Mucosa of stomach (tissue), 1 donor: ENCODE data around the gene MBD3L4.
"Not testable (repeated sequence)": the region's sequence is repeated elsewhere in the genome, so short reads cannot be mapped to it uniquely, and the experiment has no call there.

Source experiments
- H3K27me3 ChIP-seq: one replicate; pipeline ENCODE4 v1.7.0; 2013; ENCODE audit warnings: mild to moderate bottlenecking, low read length; ENCODE audit not compliant: control insufficient read depth, insufficient read depth
- H3K36me3 ChIP-seq: one replicate; pipeline ENCODE4 v1.7.0; 2013; ENCODE audit warnings: low read length; ENCODE audit not compliant: control insufficient read depth, insufficient read depth
- H3K4me1 ChIP-seq: one replicate; pipeline ENCODE4 v1.7.0; 2013; ENCODE audit warnings: mild to moderate bottlenecking, low read length; ENCODE audit not compliant: control insufficient read depth, insufficient read depth
- H3K4me3 ChIP-seq: one replicate; pipeline ENCODE4 v1.7.0; 2013; ENCODE audit warnings: low read length
- H3K9ac ChIP-seq: one replicate; pipeline ENCODE4 v1.7.0; 2013; ENCODE audit warnings: mild to moderate bottlenecking, low read length, moderate library complexity
- H3K9me3 ChIP-seq: one replicate; pipeline ENCODE4 v1.7.0; 2013; ENCODE audit warnings: mild to moderate bottlenecking, low read length, moderate library complexity; ENCODE audit not compliant: control insufficient read depth
- donor health status: Pancreatic carcinoma.

The MBD3L4 gene

GRCh38 chr19:7028790-7029189 is 11.2 kb downstream of the MBD3L4 start:
- not testable (repeated sequence) for H3K36me3 ChIP-seq, H3K9ac ChIP-seq, H3K4me1 ChIP-seq, H3K9me3 ChIP-seq, H3K4me3 ChIP-seq, H3K27me3 ChIP-seq

- not testable (repeated sequence) for H3K4me3 ChIP-seq, H3K4me1 ChIP-seq, H3K9me3 ChIP-seq, H3K27me3 ChIP-seq, H3K36me3 ChIP-seq, H3K9ac ChIP-seq
Observed at GRCh38 chr19:7021331-7021730, 18.6 kb downstream of the MBD3L4 start, which contains the start of gene MBD3L2B. Gene MBD3L2B, minus strand, starts transcription at chr19:7021431. Its CDS starts 34 bp downstream, at chr19:7021397.

DNA sequence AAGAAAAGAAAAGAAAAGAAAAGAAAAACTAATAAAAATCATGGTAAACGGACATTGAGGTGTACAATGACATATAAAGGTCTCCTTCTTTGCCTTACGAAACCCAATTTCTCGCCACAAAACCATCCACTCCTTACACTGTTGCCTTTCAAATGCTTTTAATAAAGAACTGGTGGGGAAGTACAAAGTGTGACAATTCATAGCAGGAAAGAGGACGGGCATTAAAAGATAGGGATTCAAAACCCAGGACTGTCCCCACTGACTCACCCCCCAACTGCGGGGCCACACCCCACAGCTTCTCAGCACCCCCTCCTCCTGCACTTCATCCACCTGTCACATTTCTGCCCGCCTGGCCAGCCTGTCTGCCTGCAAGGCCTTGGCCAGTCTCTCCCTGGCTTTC is 21.2 kb downstream of the MBD3L4 start:
- no peaks in the 10 kb centered on the region for H3K27me3 ChIP-seq
- H3K36me3 ChIP-seq = no peaks in the 10 kb centered on the region
- H3K4me3 ChIP-seq = no peak overlapping the region
- no peaks in the 10 kb centered on the region for H3K9me3 ChIP-seq
- no peak overlapping the region for H3K9ac ChIP-seq
- H3K4me1 ChIP-seq = no peaks in the 10 kb centered on the region

DNA sequence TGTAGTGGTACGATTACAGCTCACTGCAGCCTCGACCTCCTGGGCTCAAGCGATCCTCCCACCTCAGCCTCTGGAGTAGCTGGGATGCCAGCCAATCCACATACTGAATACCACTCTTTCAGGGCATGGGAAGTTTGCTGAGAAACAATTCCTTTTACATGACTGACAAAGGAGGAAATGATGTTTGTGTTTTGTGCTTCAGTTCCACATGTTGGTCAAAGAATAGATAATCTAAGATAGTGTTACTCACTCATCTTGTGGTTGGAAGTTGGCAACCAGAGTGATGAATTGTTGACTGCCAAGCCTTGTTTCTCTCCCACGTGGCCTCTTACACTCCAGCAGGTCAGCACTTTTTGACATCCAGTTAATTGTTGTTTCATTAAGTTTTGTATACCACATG is 26.3 kb downstream of the MBD3L4 start:
- Histone ChIP-seq H3K9ac (no peak overlapping the region), H3K4me1 (no peaks in the 10 kb centered on the region), H3K27me3 (no peaks in the 10 kb centered on the region), H3K36me3 (no peaks in the 10 kb centered on the region), H3K4me3 (no peak overlapping the region), H3K9me3 (no peaks in the 10 kb centered on the region)

DNA sequence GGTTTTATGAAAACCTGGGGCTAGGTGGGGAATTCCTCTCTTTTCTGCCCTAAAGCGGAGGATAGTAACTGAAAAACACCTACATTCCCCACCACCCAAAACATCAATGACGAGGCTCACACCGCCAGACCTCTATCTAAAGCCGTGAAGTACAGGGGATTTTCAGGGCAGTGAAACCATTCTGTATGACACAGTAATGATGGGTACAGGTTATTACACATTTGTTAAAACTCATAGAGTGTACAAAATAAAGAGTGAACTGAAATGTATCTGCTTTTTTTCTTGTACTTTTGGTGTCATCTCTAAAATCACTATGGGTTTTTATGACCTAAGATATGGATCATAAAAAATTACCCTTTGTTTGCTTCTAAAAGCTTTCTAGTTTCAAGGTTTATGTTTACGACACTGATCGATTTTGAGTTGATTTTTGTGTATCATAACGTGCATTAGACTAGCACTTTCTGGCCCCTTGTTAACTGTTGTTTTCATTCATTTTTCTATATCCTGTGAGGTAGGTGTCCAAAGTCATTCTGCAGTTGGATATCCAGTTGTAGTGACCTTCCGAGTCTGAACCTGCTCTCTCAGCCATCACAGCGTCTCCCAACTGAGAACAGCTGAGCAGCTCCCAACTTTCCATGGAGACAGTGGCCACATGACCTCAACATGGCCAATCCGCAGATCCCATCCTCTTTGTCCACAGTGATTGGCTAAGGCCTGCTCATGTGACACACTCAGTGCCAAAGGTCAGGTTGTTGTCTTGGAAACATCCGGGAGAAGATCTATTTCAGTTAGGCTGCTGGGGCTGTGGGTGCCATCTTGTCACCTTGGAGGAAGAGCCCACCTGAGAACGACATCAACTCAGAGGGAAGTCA is 29.0 kb downstream of the MBD3L4 start:
- Histone ChIP-seq H3K4me1 (no peaks in the 10 kb centered on the region), H3K4me3 (no peak overlapping the region)

DNA sequence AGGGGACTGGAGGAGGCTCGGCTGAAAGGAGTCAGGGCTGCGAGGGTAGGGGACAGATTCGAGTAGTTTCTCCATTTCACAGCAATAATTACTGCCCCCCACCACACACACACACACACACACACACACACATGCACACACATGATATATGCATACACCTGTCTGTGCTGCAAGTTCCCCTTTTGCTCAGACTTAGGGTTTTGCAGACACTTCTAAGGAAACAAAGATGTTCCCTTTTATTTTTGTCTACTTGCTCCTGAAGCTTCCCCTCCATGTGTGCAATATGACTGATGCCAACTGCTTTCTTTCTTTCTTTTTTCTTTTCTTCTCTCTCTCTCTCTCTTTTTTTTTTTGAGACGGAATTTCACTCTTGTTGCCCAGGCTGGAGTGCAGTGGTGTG is 32.1 kb downstream of the MBD3L4 start:
- Histone ChIP-seq H3K9me3 (no peaks in the 10 kb centered on the region), H3K9ac (no peak overlapping the region), H3K27me3 (no peaks in the 10 kb centered on the region), H3K4me3 (no peak overlapping the region), H3K4me1 (no peaks in the 10 kb centered on the region), H3K36me3 (no peaks in the 10 kb centered on the region)

More for the DNA sequence above, 29.0 kb downstream of the MBD3L4 start:
- no peak overlapping the region for H3K9ac ChIP-seq
- no peaks in the 10 kb centered on the region for H3K9me3 ChIP-seq
- H3K27me3 ChIP-seq = no peaks in the 10 kb centered on the region
- no peaks in the 10 kb centered on the region for H3K36me3 ChIP-seq

DNA sequence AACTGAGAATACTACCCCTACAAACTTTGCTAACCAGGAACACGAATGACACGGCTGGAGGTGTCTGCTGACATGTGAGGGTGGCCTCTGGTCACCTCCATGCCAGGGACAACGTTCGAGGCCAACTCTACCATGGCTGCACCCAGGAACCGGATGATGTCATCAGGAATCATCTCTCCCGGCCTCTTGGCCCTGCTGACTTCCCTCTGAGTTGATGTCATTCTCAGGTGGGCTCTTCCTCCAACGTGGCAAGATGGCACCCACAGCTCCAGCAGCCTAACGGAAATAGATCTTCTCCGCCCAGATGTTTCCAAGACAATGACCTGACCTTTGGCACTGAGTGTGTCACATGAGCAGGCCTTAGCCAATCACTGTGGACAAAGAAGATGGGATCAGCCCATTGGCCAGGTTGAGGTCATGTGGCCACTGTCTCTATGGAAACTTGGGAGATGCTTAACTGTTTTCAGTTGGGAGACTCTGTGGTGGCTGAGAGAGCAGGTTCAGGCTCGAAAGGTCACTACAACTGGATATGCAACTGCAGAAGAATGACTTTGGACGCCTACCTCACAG is 33.8 kb downstream of the MBD3L4 start:
- H3K4me1 ChIP-seq = no peaks in the 10 kb centered on the region
- no peak overlapping the region for H3K9ac ChIP-seq
- H3K9me3 ChIP-seq = no peaks in the 10 kb centered on the region
- no peaks in the 10 kb centered on the region for H3K27me3 ChIP-seq
- no peaks in the 10 kb centered on the region for H3K36me3 ChIP-seq
- H3K4me3 ChIP-seq = no peak overlapping the region

- Histone ChIP-seq H3K36me3 (no peaks in the 10 kb centered on the region), H3K27me3 (no peaks in the 10 kb centered on the region), H3K9me3 (no peaks in the 10 kb centered on the region), H3K9ac (no peak overlapping the region), H3K4me3 (no peak overlapping the region), H3K4me1 (no peaks in the 10 kb centered on the region)
Observed at GRCh38 chr19:7004313-7004931, 35.6 kb downstream of the MBD3L4 start.

- Histone ChIP-seq H3K4me1 (no peaks in the 10 kb centered on the region), H3K4me3 (no peak overlapping the region), H3K27me3 (no peaks in the 10 kb centered on the region), H3K9ac (no peak overlapping the region), H3K9me3 (no peaks in the 10 kb centered on the region), H3K36me3 (no peaks in the 10 kb centered on the region)
Observed at GRCh38 chr19:7000816-7001215, 39.2 kb downstream of the MBD3L4 start.

- Histone ChIP-seq H3K27me3 (no peaks in the 10 kb centered on the region), H3K4me3 (no peak overlapping the region), H3K9ac (no peak overlapping the region), H3K4me1 (no peaks in the 10 kb centered on the region), H3K36me3 (no peaks in the 10 kb centered on the region), H3K9me3 (no peaks in the 10 kb centered on the region)
Observed at GRCh38 chr19:7000333-7000732, 39.6 kb downstream of the MBD3L4 start.

GRCh38 chr19:6999933-7000332 is 40.0 kb downstream of the MBD3L4 start:
- no peaks in the 10 kb centered on the region for H3K27me3 ChIP-seq
- no peak overlapping the region for H3K4me3 ChIP-seq
- H3K36me3 ChIP-seq = no peaks in the 10 kb centered on the region

GRCh38 chr19:6997679-6998445 is 42.1 kb downstream of the MBD3L4 start:
- no peaks in the 10 kb centered on the region for H3K9me3 ChIP-seq
- no peaks in the 10 kb centered on the region for H3K36me3 ChIP-seq
- H3K27me3 ChIP-seq = no peaks in the 10 kb centered on the region
- no peaks in the 10 kb centered on the region for H3K4me1 ChIP-seq
- H3K9ac ChIP-seq = no peak overlapping the region
- no peak overlapping the region for H3K4me3 ChIP-seq

More at GRCh38 chr19:6999933-7000332, 40.0 kb downstream of the MBD3L4 start:
- Histone ChIP-seq H3K9ac (no peak overlapping the region), H3K9me3 (no peaks in the 10 kb centered on the region), H3K4me1 (no peaks in the 10 kb centered on the region)
